Adipocyte (in vitro differentiated cells): Measurements from ENCODE around the gene PIKFYVE.
"Not testable (repeated sequence)": the region's sequence is repeated elsewhere in the genome, so short reads cannot be mapped to it uniquely, and the experiment has no call there.

ENCODE experiments used
- DNase-seq: peaks from one replicate; pipeline ENCODE4 v3.0.0-alpha.2; 2015; ENCODE audit warnings: low read depth
- H3K27me3 ChIP-seq: replicated peaks from 2 replicates; pipeline ENCODE4 v1.7.0; 2013; ENCODE audit warnings: mild to moderate bottlenecking, low read length, moderate library complexity; ENCODE audit not compliant: control insufficient read depth, insufficient read depth
- H3K36me3 ChIP-seq: 2 replicates; pipeline ENCODE4 v1.7.0; 2013; ENCODE audit warnings: low read length, mild to moderate bottlenecking, moderate library complexity; ENCODE audit not compliant: control insufficient read depth, insufficient read depth, severe bottlenecking
- H3K4me1 ChIP-seq: 2 replicates; pipeline ENCODE4 v1.7.0; 2013; ENCODE audit warnings: mild to moderate bottlenecking, low read length, moderate library complexity; ENCODE audit not compliant: control insufficient read depth, insufficient read depth
- H3K4me3 ChIP-seq: 2 replicates; pipeline ENCODE4 v1.7.0; 2013; ENCODE audit warnings: mild to moderate bottlenecking, low read length, moderate library complexity
- H3K9ac ChIP-seq: 2 replicates; pipeline ENCODE4 v1.7.0; 2013; ENCODE audit warnings: mild to moderate bottlenecking, low read length, moderate library complexity
- H3K9me3 ChIP-seq: 2 replicates; pipeline ENCODE4 v1.7.0; 2013; ENCODE audit warnings: mild to moderate bottlenecking, low read length, moderate library complexity; ENCODE audit not compliant: control insufficient read depth

The PIKFYVE gene

GRCh38 chr2:208369091-208369490 is 103.0 kb downstream of the PIKFYVE start:
- H3K27me3 ChIP-seq: no peaks in the 10 kb centered on the region
- peaks cover 28% of the 10 kb centered on the region for H3K4me1 ChIP-seq
- no peaks in the 10 kb centered on the region for H3K36me3 ChIP-seq
- no peak for DNase-seq
- no peak overlapping the region for H3K4me3 ChIP-seq
- no peak overlapping the region for H3K9ac ChIP-seq
- H3K9me3 ChIP-seq: peaks cover 6% of the 10 kb centered on the region

GRCh38 chr2:208370881-208371633 is 105.0 kb downstream of the PIKFYVE start:
- peaks cover 9% of the 10 kb centered on the region for H3K27me3 ChIP-seq
- H3K9me3 ChIP-seq: no peaks in the 10 kb centered on the region
- H3K36me3 ChIP-seq: no peaks in the 10 kb centered on the region
- H3K4me3 ChIP-seq: peak overlapping the region; percentile 11
- DNase-seq: no peak
- peaks cover 28% of the 10 kb centered on the region for H3K4me1 ChIP-seq
- no peak overlapping the region for H3K9ac ChIP-seq

DNA sequence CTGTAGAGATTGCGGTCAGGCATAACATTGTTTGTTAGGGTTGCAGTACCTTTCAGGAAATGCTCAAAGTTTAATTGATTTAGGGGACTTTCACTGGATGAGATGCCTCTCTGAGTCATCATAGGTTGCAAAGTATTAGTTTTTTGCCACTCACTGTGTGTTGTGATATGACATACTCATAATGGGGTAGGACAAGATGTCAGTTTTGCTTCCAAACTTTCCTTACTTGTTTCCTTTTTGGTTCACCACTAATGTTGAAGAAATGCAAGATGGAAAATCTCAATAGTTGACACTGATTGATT is 105.5 kb downstream of the PIKFYVE start:
- Histone ChIP-seq H3K4me1 (peaks cover 28% of the 10 kb centered on the region), H3K9ac (no peak overlapping the region), H3K4me3 (no peak overlapping the region), H3K36me3 (no peaks in the 10 kb centered on the region), H3K27me3 (peaks cover 9% of the 10 kb centered on the region), H3K9me3 (no peaks in the 10 kb centered on the region)
- DNase-seq: no peak

DNA sequence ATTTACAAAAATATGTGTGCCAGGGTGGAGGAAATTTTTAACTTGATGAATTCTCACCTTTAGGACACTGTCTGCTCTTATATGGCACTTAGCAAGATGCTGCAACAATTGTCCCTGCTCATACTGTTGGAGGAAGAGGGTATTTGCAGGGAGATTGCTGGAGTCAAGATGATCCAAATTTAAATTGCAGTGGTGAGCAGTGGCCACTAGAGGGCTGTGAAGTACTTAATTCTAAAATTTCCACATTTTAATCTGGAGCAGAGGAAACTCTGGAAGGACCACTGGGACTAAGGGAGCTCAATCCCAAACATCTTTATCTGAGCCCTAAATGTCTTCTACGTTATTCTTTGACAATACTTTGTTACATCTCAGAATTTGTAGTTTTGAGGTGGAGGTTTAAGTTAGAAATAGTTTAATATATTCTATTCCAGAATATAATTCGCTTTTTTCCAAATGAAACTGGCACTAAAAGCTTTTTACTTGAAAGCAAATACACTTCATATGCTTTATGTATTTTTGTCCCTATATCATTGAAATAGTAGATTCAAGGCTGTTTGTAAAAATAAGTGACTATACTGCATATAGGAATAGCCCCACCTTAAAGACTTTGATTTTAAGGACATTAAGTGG is 107.5 kb downstream of the PIKFYVE start:
- Histone ChIP-seq H3K36me3 (no peaks in the 10 kb centered on the region), H3K4me1 (peaks cover 26% of the 10 kb centered on the region), H3K27me3 (peaks cover 9% of the 10 kb centered on the region), H3K9ac (no peak overlapping the region), H3K4me3 (no peak overlapping the region), H3K9me3 (no peaks in the 10 kb centered on the region)
- DNase-seq: peak; percentile 83

- DNase-seq: no peak
- Histone ChIP-seq H3K27me3 (peaks cover 12% of the 10 kb centered on the region), H3K4me1 (peaks cover 9% of the 10 kb centered on the region), H3K9ac (no peak overlapping the region), H3K9me3 (no peaks in the 10 kb centered on the region), H3K4me3 (no peak overlapping the region), H3K36me3 (no peaks in the 10 kb centered on the region)
Measured at GRCh38 chr2:208375491-208376068, 109.5 kb downstream of the PIKFYVE start.

DNA sequence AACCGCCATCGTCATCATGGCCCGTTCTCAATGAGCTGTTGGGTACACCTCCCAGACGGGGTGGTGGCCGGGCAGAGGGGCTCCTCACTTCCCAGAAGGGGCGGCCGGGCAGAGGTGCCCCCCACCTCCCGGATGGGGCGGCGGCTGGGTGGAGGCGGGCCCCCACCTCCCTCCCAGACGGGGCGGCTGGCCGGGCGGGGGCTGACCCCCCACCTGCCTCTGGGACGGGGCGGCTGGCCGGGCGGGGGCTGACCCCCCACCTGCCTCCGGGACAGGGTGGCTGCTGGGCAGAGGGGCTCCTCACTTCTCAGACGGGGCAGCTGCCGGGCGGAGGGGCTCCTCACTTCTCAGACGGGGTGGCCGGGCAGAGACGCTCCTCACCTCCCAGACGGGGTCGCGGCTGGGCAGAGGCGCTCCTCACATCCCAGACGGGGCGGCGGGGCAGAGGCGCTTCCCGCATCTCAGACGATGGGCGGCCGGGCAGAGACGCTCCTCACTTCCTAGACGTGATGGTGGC is 111.3 kb downstream of the PIKFYVE start:
- not testable (repeated sequence) for H3K9ac ChIP-seq, H3K36me3 ChIP-seq, DNase-seq, H3K4me1 ChIP-seq, H3K4me3 ChIP-seq, H3K9me3 ChIP-seq
- H3K27me3 ChIP-seq: peaks cover 20% of the 10 kb centered on the region

DNA sequence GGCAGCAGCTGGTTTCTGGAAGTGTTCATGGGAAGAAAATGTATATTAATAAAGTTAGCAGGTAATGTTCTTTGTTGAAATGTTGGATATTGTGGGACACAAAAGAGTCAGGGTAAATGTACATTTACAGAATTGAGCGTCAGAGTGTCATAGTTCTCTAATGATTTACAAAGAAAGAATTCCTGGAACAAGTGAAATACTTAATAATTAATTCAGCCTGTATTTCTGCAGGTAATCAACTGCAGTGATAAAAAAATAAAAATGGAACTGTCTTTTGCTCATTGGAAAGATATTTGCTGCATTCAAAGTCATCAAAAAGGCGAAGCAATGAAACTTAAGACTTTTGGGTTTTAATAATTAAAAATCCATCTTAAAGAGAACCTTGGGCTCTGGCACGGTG is 113.1 kb downstream of the PIKFYVE start:
- DNase-seq: no peak
- no peaks in the 10 kb centered on the region for H3K4me1 ChIP-seq
- no peak overlapping the region for H3K4me3 ChIP-seq
- H3K9me3 ChIP-seq: no peaks in the 10 kb centered on the region
- H3K27me3 ChIP-seq: peaks cover 33% of the 10 kb centered on the region
- H3K9ac ChIP-seq: no peak overlapping the region
- H3K36me3 ChIP-seq: no peaks in the 10 kb centered on the region

- no peaks in the 10 kb centered on the region for H3K4me1 ChIP-seq
- peaks cover 34% of the 10 kb centered on the region for H3K27me3 ChIP-seq
- H3K9ac ChIP-seq: no peak overlapping the region
- DNase-seq: no peak
- H3K9me3 ChIP-seq: no peaks in the 10 kb centered on the region
- H3K4me3 ChIP-seq: no peak overlapping the region
- H3K36me3 ChIP-seq: no peaks in the 10 kb centered on the region
Measured at GRCh38 chr2:208384637-208385036, 118.6 kb downstream of the PIKFYVE start.

DNA sequence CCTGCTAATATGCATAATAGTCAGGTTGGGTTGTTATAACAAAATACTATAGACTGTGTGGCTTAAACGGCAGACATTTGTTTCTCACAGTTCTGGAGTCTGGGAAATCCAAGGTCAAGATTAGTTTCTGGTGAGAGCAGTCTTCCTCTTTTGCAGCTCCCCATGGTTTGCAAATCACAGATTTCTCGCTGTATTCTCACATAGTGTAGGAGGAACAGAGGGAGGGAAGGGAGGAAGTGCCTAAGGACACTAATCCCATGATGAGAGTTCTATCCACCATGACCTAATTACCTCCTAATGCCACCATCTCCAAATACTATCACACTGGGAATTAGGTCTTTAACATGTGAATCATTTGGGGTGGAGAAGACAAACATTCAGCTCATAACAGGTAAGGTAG is 120.5 kb downstream of the PIKFYVE start:
- H3K36me3 ChIP-seq: no peaks in the 10 kb centered on the region
- H3K4me3 ChIP-seq: no peak overlapping the region
- no peaks in the 10 kb centered on the region for H3K9me3 ChIP-seq
- H3K4me1 ChIP-seq: no peaks in the 10 kb centered on the region
- no peak for DNase-seq
- peaks cover 34% of the 10 kb centered on the region for H3K27me3 ChIP-seq
- H3K9ac ChIP-seq: no peak overlapping the region

GRCh38 chr2:208389940-208390339 is 123.9 kb downstream of the PIKFYVE start:
- H3K27me3 ChIP-seq: peaks cover 8% of the 10 kb centered on the region
- H3K4me3 ChIP-seq: no peak overlapping the region
- H3K36me3 ChIP-seq: no peaks in the 10 kb centered on the region
- H3K4me1 ChIP-seq: no peaks in the 10 kb centered on the region
- no peak overlapping the region for H3K9ac ChIP-seq
- DNase-seq: no peak
- peaks cover 6% of the 10 kb centered on the region for H3K9me3 ChIP-seq

DNA sequence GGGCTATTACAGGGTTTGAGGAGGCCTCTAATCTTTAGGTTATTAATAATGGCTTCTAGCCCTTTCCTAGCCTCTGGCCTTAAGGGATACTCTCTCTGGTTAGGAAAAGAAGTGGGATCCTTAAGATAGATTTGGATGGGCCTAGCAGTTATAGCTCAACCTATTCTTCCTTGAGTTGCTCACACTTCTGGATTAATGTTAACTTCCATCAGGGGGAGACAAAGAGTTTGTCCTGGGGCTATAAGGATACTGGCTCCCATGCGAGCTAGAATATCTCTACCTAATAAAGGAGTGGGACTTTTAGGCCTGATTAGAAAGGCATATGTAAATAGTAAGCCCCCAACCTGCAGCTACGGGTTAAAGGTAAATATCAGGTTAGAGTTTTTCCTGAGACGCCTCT is 126.2 kb downstream of the PIKFYVE start:
- Histone ChIP-seq H3K27me3 (no peaks in the 10 kb centered on the region), H3K9ac (no peak overlapping the region), H3K4me1 (no peaks in the 10 kb centered on the region), H3K9me3 (peaks cover 6% of the 10 kb centered on the region), H3K4me3 (no peak overlapping the region), H3K36me3 (no peaks in the 10 kb centered on the region)
- peak; percentile 10 for DNase-seq
